ENCODE measurements around the gene NIPBL. TPM values are rescaled to one million over a fixed set of nuclear protein-coding genes. Genes with fewer than 3 reads are reported as not detected.

The NIPBL gene
- polyA plus RNA-seq, 2 donors: 10.9 to 16.1 TPM

- 0% methylated on average over 11 of the region's 11 CpGs for WGBS, 2 donors
- Histone ChIP-seq H3K4me3 (ENCODE audit: low read depth in 1 of 2, low read length in 2 of 2) (peak overlapping the region; percentile 91 to 93), H3K9me3 (ENCODE audit: control insufficient read depth in 2 of 2, insufficient read depth in 1 of 2, low read depth in 1 of 2, low read length in 1 of 2) (no peaks in the 10 kb centered on the region), H3K27ac (ENCODE audit: low read depth in 2 of 2, low read length in 1 of 2) (peak overlapping the region; percentile 99), H3K27me3 (ENCODE audit: control insufficient read depth in 1 of 2, insufficient read depth in 2 of 2, low read length in 2 of 2) (no peaks in the 10 kb centered on the region), H3K36me3 (ENCODE audit: control insufficient read depth in 2 of 2, insufficient read depth in 2 of 2, low read length in 1 of 2) (no peaks in the 10 kb centered on the region), H3K4me1 (ENCODE audit: control insufficient read depth in 2 of 2, insufficient read depth in 2 of 2, low read length in 1 of 2) (no peaks in the 10 kb centered on the region)
Observed at GRCh38 chr5:36877667-36878391, 1.3 kb downstream of the NIPBL start.

- Histone ChIP-seq H3K27ac (ENCODE audit: low read depth in 2 of 2, low read length in 1 of 2) (peak overlapping the region; percentile 40 to 99), H3K4me3 (ENCODE audit: low read depth in 1 of 2, low read length in 2 of 2) (peak overlapping the region; percentile 15 to 93), H3K36me3 (ENCODE audit: control insufficient read depth in 2 of 2, insufficient read depth in 2 of 2, low read length in 1 of 2) (no peaks in the 10 kb centered on the region), H3K4me1 (ENCODE audit: control insufficient read depth in 2 of 2, insufficient read depth in 2 of 2, low read length in 1 of 2) (no peaks in the 10 kb centered on the region), H3K27me3 (ENCODE audit: control insufficient read depth in 1 of 2, insufficient read depth in 2 of 2, low read length in 2 of 2) (no peaks in the 10 kb centered on the region), H3K9me3 (ENCODE audit: control insufficient read depth in 2 of 2, insufficient read depth in 1 of 2, low read depth in 1 of 2, low read length in 1 of 2) (no peaks in the 10 kb centered on the region)
- WGBS, 2 donors: 3 to 4% methylated on average over 16 of the region's 16 CpGs
Observed at GRCh38 chr5:36878392-36879082, 2.0 kb downstream of the NIPBL start.

- H3K4me1 ChIP-seq (ENCODE audit: control insufficient read depth in 2 of 2, insufficient read depth in 2 of 2, low read length in 1 of 2): no peaks in the 10 kb centered on the region
- no peak overlapping the region for H3K27ac ChIP-seq (ENCODE audit: low read depth in 2 of 2, low read length in 1 of 2)
- no peaks in the 10 kb centered on the region for H3K36me3 ChIP-seq (ENCODE audit: control insufficient read depth in 2 of 2, insufficient read depth in 2 of 2, low read length in 1 of 2)
- no peak overlapping the region for H3K4me3 ChIP-seq (ENCODE audit: low read depth in 1 of 2, low read length in 2 of 2)
- H3K27me3 ChIP-seq (ENCODE audit: control insufficient read depth in 1 of 2, insufficient read depth in 2 of 2, low read length in 2 of 2): no peaks in the 10 kb centered on the region
- no peaks in the 10 kb centered on the region for H3K9me3 ChIP-seq (ENCODE audit: control insufficient read depth in 2 of 2, insufficient read depth in 1 of 2, low read depth in 1 of 2, low read length in 1 of 2)
- WGBS, 2 donors: 30 to 34% methylated on average over 2 of the region's 2 CpGs
Observed at GRCh38 chr5:36879274-36880033, 2.9 kb downstream of the NIPBL start.

- Histone ChIP-seq H3K9me3 (ENCODE audit: control insufficient read depth in 2 of 2, insufficient read depth in 1 of 2, low read depth in 1 of 2, low read length in 1 of 2) (no peaks in the 10 kb centered on the region), H3K27ac (ENCODE audit: low read depth in 2 of 2, low read length in 1 of 2) (no peak overlapping the region), H3K36me3 (ENCODE audit: control insufficient read depth in 2 of 2, insufficient read depth in 2 of 2, low read length in 1 of 2) (peaks cover 0 to 5% of the 10 kb centered on the region in 2 donors), H3K4me3 (ENCODE audit: low read depth in 1 of 2, low read length in 2 of 2) (no peak overlapping the region), H3K27me3 (ENCODE audit: control insufficient read depth in 1 of 2, insufficient read depth in 2 of 2, low read length in 2 of 2) (no peaks in the 10 kb centered on the region), H3K4me1 (ENCODE audit: control insufficient read depth in 2 of 2, insufficient read depth in 2 of 2, low read length in 1 of 2) (peaks cover 0 to 3% of the 10 kb centered on the region in 2 donors)
- WGBS, 2 donors: 24 to 38% methylated on average over 3 of the region's 3 CpGs
Observed at GRCh38 chr5:36880761-36881160, 4.2 kb downstream of the NIPBL start.

- peaks cover 0 to 7% of the 10 kb centered on the region in 2 donors for H3K4me1 ChIP-seq (ENCODE audit: control insufficient read depth in 2 of 2, insufficient read depth in 2 of 2, low read length in 1 of 2)
- H3K27me3 ChIP-seq (ENCODE audit: control insufficient read depth in 1 of 2, insufficient read depth in 2 of 2, low read length in 2 of 2): no peaks in the 10 kb centered on the region
Observed at GRCh38 chr5:36881304-36881703, 4.7 kb downstream of the NIPBL start.

GRCh38 chr5:36881807-36882206 lies 5.2 kb downstream of the NIPBL start:
- Histone ChIP-seq H3K4me1 (ENCODE audit: control insufficient read depth in 2 of 2, insufficient read depth in 2 of 2, low read length in 1 of 2) (peaks cover 0 to 7% of the 10 kb centered on the region in 2 donors), H3K36me3 (ENCODE audit: control insufficient read depth in 2 of 2, insufficient read depth in 2 of 2, low read length in 1 of 2) (peaks cover 0 to 5% of the 10 kb centered on the region in 2 donors), H3K4me3 (ENCODE audit: low read depth in 1 of 2, low read length in 2 of 2) (no peak overlapping the region), H3K9me3 (ENCODE audit: control insufficient read depth in 2 of 2, insufficient read depth in 1 of 2, low read depth in 1 of 2, low read length in 1 of 2) (no peaks in the 10 kb centered on the region), H3K27ac (ENCODE audit: low read depth in 2 of 2, low read length in 1 of 2) (no peak overlapping the region), H3K27me3 (ENCODE audit: control insufficient read depth in 1 of 2, insufficient read depth in 2 of 2, low read length in 2 of 2) (no peaks in the 10 kb centered on the region)
- 93 to 100% methylated on average over 1 of the region's 1 CpG for WGBS, 2 donors

More at GRCh38 chr5:36881304-36881703, 4.7 kb downstream of the NIPBL start:
- peaks cover 0 to 5% of the 10 kb centered on the region in 2 donors for H3K36me3 ChIP-seq (ENCODE audit: control insufficient read depth in 2 of 2, insufficient read depth in 2 of 2, low read length in 1 of 2)
- H3K9me3 ChIP-seq (ENCODE audit: control insufficient read depth in 2 of 2, insufficient read depth in 1 of 2, low read depth in 1 of 2, low read length in 1 of 2): no peaks in the 10 kb centered on the region
- H3K27ac ChIP-seq (ENCODE audit: low read depth in 2 of 2, low read length in 1 of 2): no peak overlapping the region
- no peak overlapping the region for H3K4me3 ChIP-seq (ENCODE audit: low read depth in 1 of 2, low read length in 2 of 2)

GRCh38 chr5:36882250-36882649 lies 5.7 kb downstream of the NIPBL start:
- 67 to 73% methylated on average over 3 of the region's 3 CpGs for WGBS, 2 donors
- H3K9me3 ChIP-seq (ENCODE audit: control insufficient read depth in 2 of 2, insufficient read depth in 1 of 2, low read depth in 1 of 2, low read length in 1 of 2): no peaks in the 10 kb centered on the region
- H3K36me3 ChIP-seq (ENCODE audit: control insufficient read depth in 2 of 2, insufficient read depth in 2 of 2, low read length in 1 of 2): peaks cover 0 to 5% of the 10 kb centered on the region in 2 donors
- H3K4me3 ChIP-seq (ENCODE audit: low read depth in 1 of 2, low read length in 2 of 2): no peak overlapping the region
- no peaks in the 10 kb centered on the region for H3K27me3 ChIP-seq (ENCODE audit: control insufficient read depth in 1 of 2, insufficient read depth in 2 of 2, low read length in 2 of 2)
- H3K4me1 ChIP-seq (ENCODE audit: control insufficient read depth in 2 of 2, insufficient read depth in 2 of 2, low read length in 1 of 2): peaks cover 0 to 7% of the 10 kb centered on the region in 2 donors
- no peak overlapping the region for H3K27ac ChIP-seq (ENCODE audit: low read depth in 2 of 2, low read length in 1 of 2)

GRCh38 chr5:36883894-36884462 lies 7.4 kb downstream of the NIPBL start:
- Histone ChIP-seq H3K9me3 (ENCODE audit: control insufficient read depth in 2 of 2, insufficient read depth in 1 of 2, low read depth in 1 of 2, low read length in 1 of 2) (no peaks in the 10 kb centered on the region), H3K27me3 (ENCODE audit: control insufficient read depth in 1 of 2, insufficient read depth in 2 of 2, low read length in 2 of 2) (no peaks in the 10 kb centered on the region), H3K4me1 (ENCODE audit: control insufficient read depth in 2 of 2, insufficient read depth in 2 of 2, low read length in 1 of 2) (peaks cover 0 to 7% of the 10 kb centered on the region in 2 donors), H3K4me3 (ENCODE audit: low read depth in 1 of 2, low read length in 2 of 2) (no peak overlapping the region), H3K36me3 (ENCODE audit: control insufficient read depth in 2 of 2, insufficient read depth in 2 of 2, low read length in 1 of 2) (peaks cover 0 to 5% of the 10 kb centered on the region in 2 donors), H3K27ac (ENCODE audit: low read depth in 2 of 2, low read length in 1 of 2) (no peak overlapping the region)
- WGBS, 2 donors: 77 to 93% methylated on average over 3 of the region's 3 CpGs

- H3K36me3 ChIP-seq (ENCODE audit: control insufficient read depth in 2 of 2, insufficient read depth in 2 of 2, low read length in 1 of 2): peaks cover 0 to 5% of the 10 kb centered on the region in 2 donors
Observed at GRCh38 chr5:36885149-36885548, 8.6 kb downstream of the NIPBL start.

More at GRCh38 chr5:36885149-36885548, 8.6 kb downstream of the NIPBL start:
- no peak overlapping the region for H3K27ac ChIP-seq (ENCODE audit: low read depth in 2 of 2, low read length in 1 of 2)
- peaks cover 0 to 7% of the 10 kb centered on the region in 2 donors for H3K4me1 ChIP-seq (ENCODE audit: control insufficient read depth in 2 of 2, insufficient read depth in 2 of 2, low read length in 1 of 2)
- WGBS, 2 donors: 98 to 99% methylated on average over 10 of the region's 10 CpGs
- H3K27me3 ChIP-seq (ENCODE audit: control insufficient read depth in 1 of 2, insufficient read depth in 2 of 2, low read length in 2 of 2): no peaks in the 10 kb centered on the region
- H3K9me3 ChIP-seq (ENCODE audit: control insufficient read depth in 2 of 2, insufficient read depth in 1 of 2, low read depth in 1 of 2, low read length in 1 of 2): no peaks in the 10 kb centered on the region
- no peak overlapping the region for H3K4me3 ChIP-seq (ENCODE audit: low read depth in 1 of 2, low read length in 2 of 2)

All from esophagus (tissue), 2 donors.